ENCODE results near the gene ZNF282. TPM values are rescaled to one million over a fixed set of nuclear protein-coding genes. Genes with fewer than 3 reads are reported as not detected.

Gene ZNF282
- total and polyA plus RNA-seq, 7 experiments from 2014 or later: 0.83 to 36.7 (median 13.3) TPM

DNA sequence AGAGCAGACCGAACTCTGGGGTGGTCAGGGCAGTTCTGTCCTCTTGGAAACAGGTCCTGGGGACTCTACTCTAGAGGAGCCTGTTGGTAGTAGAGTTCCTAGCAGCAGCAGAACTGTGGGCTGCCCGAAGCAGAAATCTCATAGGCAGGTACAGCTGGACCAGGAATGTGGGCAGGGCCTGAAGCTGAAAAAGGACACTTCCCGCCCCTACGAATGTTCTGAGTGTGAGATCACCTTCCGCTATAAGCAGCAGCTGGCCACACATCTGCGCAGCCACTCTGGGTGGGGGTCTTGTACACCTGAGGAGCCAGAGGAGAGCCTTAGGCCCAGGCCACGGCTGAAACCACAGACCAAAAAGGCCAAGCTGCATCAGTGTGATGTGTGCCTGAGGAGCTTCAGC is 58.3 kb downstream of the ZNF282 start:
- H3K27me3 Mint-ChIP-seq: no peaks in the 10 kb centered on the region
- Histone ChIP-seq H3K36me3 (ENCODE audit: control insufficient read depth in 2 of 3, insufficient read depth in 3 of 3, low read length in 3 of 3) (peaks cover 0 to 56% (median 15%) of the 10 kb centered on the region in 3 experiments), H3K4me3 (ENCODE audit: low read length) (no peak overlapping the region), H3K27me3 (ENCODE audit: control insufficient read depth in 2 of 2, insufficient read depth in 2 of 2, low read length in 2 of 2) (no peaks in the 10 kb centered on the region), H3K27ac (ENCODE audit: low read depth, low read length) (no peak overlapping the region), H3K4me1 (ENCODE audit: control insufficient read depth in 2 of 2, insufficient read depth in 2 of 2, low read length in 2 of 2) (no peaks in the 10 kb centered on the region), H3K9me3 (ENCODE audit: control insufficient read depth in 2 of 3, low read length in 3 of 3) (no peaks in the 10 kb centered on the region)
- ChIA-PET POLR2A (interaction anchor here (1.0 kb wide), 1 partner anchor 8 kb away, joined by 6 read pairs; the partner anchor contains the start of gene ZNF783), CTCF (interaction anchor here (0.6 to 1.8 kb wide), 2 partner anchors 8 to 173 kb away, joined by 3 to 11 read pairs; partner anchors contain the start of gene ZNF783)
- peaks cover 3 to 33% (median 4%) of the 10 kb centered on the region in 5 donors for H3K36me3 Mint-ChIP-seq
- H3K4me1 Mint-ChIP-seq: peaks cover 4 to 12% (median 10%) of the 10 kb centered on the region in 7 donors
- H3K27ac Mint-ChIP-seq: peak overlapping the region in 1 of 9 donors; percentile 25
- ATAC-seq (no peak), DNase-seq (no peak)
- H3K4me3 Mint-ChIP-seq: no peak overlapping the region
- intact Hi-C loops (cut with micrococcal nuclease): no loop called here
- H3K9me3 Mint-ChIP-seq: no peaks in the 10 kb centered on the region

- CTCF ChIA-PET: no interaction called here
- H3K4me3 Mint-ChIP-seq: no peak overlapping the region
- no peaks in the 10 kb centered on the region for H3K9me3 Mint-ChIP-seq
- H3K36me3 ChIP-seq (ENCODE audit: control insufficient read depth in 2 of 3, insufficient read depth in 3 of 3, low read length in 3 of 3): peaks cover 0 to 56% (median 15%) of the 10 kb centered on the region in 3 experiments
- H3K36me3 Mint-ChIP-seq: peaks cover 3 to 33% (median 4%) of the 10 kb centered on the region in 5 donors
- no peaks in the 10 kb centered on the region for H3K4me1 ChIP-seq (ENCODE audit: control insufficient read depth in 2 of 2, insufficient read depth in 2 of 2, low read length in 2 of 2)
- POLR2A ChIA-PET: no interaction called here
- no peaks in the 10 kb centered on the region for H3K9me3 ChIP-seq (ENCODE audit: control insufficient read depth in 2 of 3, low read length in 3 of 3)
- no peak overlapping the region for H3K27ac Mint-ChIP-seq
- intact Hi-C loops (cut with micrococcal nuclease): no loop called here
- DNase-seq (no peak), ATAC-seq (no peak)
- no peak overlapping the region for H3K4me3 ChIP-seq (ENCODE audit: low read length)
- no peaks in the 10 kb centered on the region for H3K27me3 ChIP-seq (ENCODE audit: control insufficient read depth in 2 of 2, insufficient read depth in 2 of 2, low read length in 2 of 2)
- no peak overlapping the region for H3K27ac ChIP-seq (ENCODE audit: low read depth, low read length)
- H3K27me3 Mint-ChIP-seq: no peaks in the 10 kb centered on the region
- H3K4me1 Mint-ChIP-seq: peaks cover under 1 to 7% (median 6%) of the 10 kb centered on the region in 7 donors
Measured at GRCh38 chr7:149254181-149254858, 59.0 kb downstream of the ZNF282 start.

- no peak overlapping the region for H3K27ac Mint-ChIP-seq
- H3K27ac ChIP-seq (ENCODE audit: low read depth, low read length): no peak overlapping the region
- intact Hi-C loops (cut with micrococcal nuclease): no loop called here
- no peak for ATAC-seq
- H3K9me3 ChIP-seq (ENCODE audit: control insufficient read depth in 2 of 3, low read length in 3 of 3): no peaks in the 10 kb centered on the region
- peaks cover 2 to 30% (median 4%) of the 10 kb centered on the region in 5 donors for H3K36me3 Mint-ChIP-seq
- no peaks in the 10 kb centered on the region for H3K27me3 ChIP-seq (ENCODE audit: control insufficient read depth in 2 of 2, insufficient read depth in 2 of 2, low read length in 2 of 2)
- H3K27me3 Mint-ChIP-seq: no peaks in the 10 kb centered on the region
- no peak overlapping the region for H3K4me3 Mint-ChIP-seq
- ChIA-PET POLR2A (no interaction called here), CTCF (no interaction called here)
- peaks cover 0 to 7% (median 6%) of the 10 kb centered on the region in 7 donors for H3K4me1 Mint-ChIP-seq
- no peak overlapping the region for H3K4me3 ChIP-seq (ENCODE audit: low read length)
- peaks cover 0 to 54% (median 15%) of the 10 kb centered on the region in 3 experiments for H3K36me3 ChIP-seq (ENCODE audit: control insufficient read depth in 2 of 3, insufficient read depth in 3 of 3, low read length in 3 of 3)
- no peaks in the 10 kb centered on the region for H3K9me3 Mint-ChIP-seq
- no peaks in the 10 kb centered on the region for H3K4me1 ChIP-seq (ENCODE audit: control insufficient read depth in 2 of 2, insufficient read depth in 2 of 2, low read length in 2 of 2)
- no peak for DNase-seq
Measured at GRCh38 chr7:149255174-149255573, 59.8 kb downstream of the ZNF282 start.

- ChIA-PET POLR2A (no interaction called here), CTCF (no interaction called here)
- ATAC-seq (no peak), DNase-seq (no peak)
- Mint-ChIP-seq H3K27ac (peak overlapping the region in 4 of 9 donors; percentile 13 to 72 (median 42)), H3K27me3 (no peaks in the 10 kb centered on the region), H3K9me3 (no peaks in the 10 kb centered on the region), H3K4me3 (no peak overlapping the region), H3K36me3 (peaks cover 0 to 28% (median 4%) of the 10 kb centered on the region in 5 donors), H3K4me1 (peaks cover 2 to 13% (median 7%) of the 10 kb centered on the region in 7 donors)
- H3K4me1 ChIP-seq (ENCODE audit: control insufficient read depth in 2 of 2, insufficient read depth in 2 of 2, low read length in 2 of 2): peaks cover 3 to 5% of the 10 kb centered on the region in 2 donors
- H3K27ac ChIP-seq (ENCODE audit: low read depth, low read length): no peak overlapping the region
- intact Hi-C loops (cut with micrococcal nuclease): no loop called here
- no peaks in the 10 kb centered on the region for H3K27me3 ChIP-seq (ENCODE audit: control insufficient read depth in 2 of 2, insufficient read depth in 2 of 2, low read length in 2 of 2)
- no peaks in the 10 kb centered on the region for H3K9me3 ChIP-seq (ENCODE audit: control insufficient read depth in 2 of 3, low read length in 3 of 3)
- no peak overlapping the region for H3K4me3 ChIP-seq (ENCODE audit: low read length)
- peaks cover 0 to 41% (median 14%) of the 10 kb centered on the region in 3 experiments for H3K36me3 ChIP-seq (ENCODE audit: control insufficient read depth in 2 of 3, insufficient read depth in 3 of 3, low read length in 3 of 3)
Measured at GRCh38 chr7:149256568-149256967, 61.2 kb downstream of the ZNF282 start.

DNA sequence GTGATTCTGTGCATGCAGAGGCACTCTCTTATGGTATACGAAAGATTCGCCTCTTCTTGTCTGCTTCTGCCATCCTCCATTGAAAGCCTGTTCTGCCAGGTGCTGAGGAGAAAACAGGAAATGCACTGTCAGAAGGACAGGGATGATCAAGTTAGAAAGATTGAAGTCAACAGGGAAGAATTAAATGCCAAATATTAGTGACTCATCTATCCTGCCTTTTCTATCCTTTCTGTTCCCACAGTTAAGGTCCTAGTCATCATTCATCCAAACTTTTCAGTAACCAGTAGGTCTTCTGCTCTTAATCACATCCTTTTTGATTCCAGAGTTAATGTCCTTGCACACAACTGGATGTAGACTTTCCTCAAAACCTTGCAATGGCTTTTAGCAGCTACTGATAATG is 61.8 kb downstream of the ZNF282 start:
- H3K36me3 ChIP-seq (ENCODE audit: control insufficient read depth in 2 of 3, insufficient read depth in 3 of 3, low read length in 3 of 3): peaks cover 0 to 37% (median 9%) of the 10 kb centered on the region in 3 experiments
- no peaks in the 10 kb centered on the region for H3K27me3 Mint-ChIP-seq
- peak overlapping the region in 4 of 9 donors; percentile 13 to 70 (median 39) for H3K27ac Mint-ChIP-seq
- H3K27ac ChIP-seq (ENCODE audit: low read depth, low read length): peak overlapping the region; percentile 24
- no peaks in the 10 kb centered on the region for H3K27me3 ChIP-seq (ENCODE audit: control insufficient read depth in 2 of 2, insufficient read depth in 2 of 2, low read length in 2 of 2)
- H3K4me1 Mint-ChIP-seq: peaks cover 2 to 15% (median 8%) of the 10 kb centered on the region in 7 donors
- no peaks in the 10 kb centered on the region for H3K9me3 ChIP-seq (ENCODE audit: control insufficient read depth in 2 of 3, low read length in 3 of 3)
- DNase-seq (no peak), ATAC-seq (no peak)
- H3K36me3 Mint-ChIP-seq: peaks cover 0 to 25% (median 4%) of the 10 kb centered on the region in 5 donors
- intact Hi-C loops (cut with micrococcal nuclease): no loop called here
- ChIA-PET POLR2A (interaction anchor here (1.1 to 1.2 kb wide), 2 partner anchors 16 to 28 kb away, joined by 3 to 4 read pairs; no protein-coding TSS in a partner anchor), CTCF (no interaction called here)
- no peak overlapping the region for H3K4me3 ChIP-seq (ENCODE audit: low read length)
- no peak overlapping the region for H3K4me3 Mint-ChIP-seq
- H3K4me1 ChIP-seq (ENCODE audit: control insufficient read depth in 2 of 2, insufficient read depth in 2 of 2, low read length in 2 of 2): peaks cover 3 to 5% of the 10 kb centered on the region in 2 donors
- H3K9me3 Mint-ChIP-seq: no peaks in the 10 kb centered on the region

- Mint-ChIP-seq H3K4me3 (peak overlapping the region; percentile 83 to 91 (median 88)), H3K9me3 (no peaks in the 10 kb centered on the region), H3K36me3 (peaks cover 0 to 9% (median 3%) of the 10 kb centered on the region in 5 donors), H3K27me3 (no peaks in the 10 kb centered on the region), H3K27ac (peak overlapping the region; percentile 84 to 93 (median 90)), H3K4me1 (peaks cover 22 to 46% (median 32%) of the 10 kb centered on the region in 7 donors)
- ATAC-seq: no peak
- no peaks in the 10 kb centered on the region for H3K27me3 ChIP-seq (ENCODE audit: control insufficient read depth in 2 of 2, insufficient read depth in 2 of 2, low read length in 2 of 2)
- no peaks in the 10 kb centered on the region for H3K9me3 ChIP-seq (ENCODE audit: control insufficient read depth in 2 of 3, low read length in 3 of 3)
- intact Hi-C loops (cut with micrococcal nuclease): loop anchor here (2.0 to 10.0 kb wide), 5 partner anchors 61 to 1963 kb away; partner anchors contain the start of genes ABCF2 (in 1 of the 2), PDIA4 (in 1 of the 2) and ZNF467 (in 1 of the 2)
- ChIA-PET CTCF (interaction anchor here (0.6 to 3.3 kb wide), 12 partner anchors 9 to 1628 kb away, joined by 3 to 26 read pairs (median 4); partner anchors contain the start of genes ZNF398 and ZNF777), POLR2A (interaction anchor here (0.9 to 4.4 kb wide), 11 partner anchors 8 to 199 kb away, joined by 3 to 61 read pairs (median 6); partner anchors contain the start of genes ZNF282, ZNF425 and ZNF777)
- peak in 4 of 9 donors; percentile 9 to 46 (median 16) for DNase-seq
- peak overlapping the region; percentile 71 for H3K27ac ChIP-seq (ENCODE audit: low read depth, low read length)
- peaks cover 0 to 15% (median 6%) of the 10 kb centered on the region in 3 experiments for H3K36me3 ChIP-seq (ENCODE audit: control insufficient read depth in 2 of 3, insufficient read depth in 3 of 3, low read length in 3 of 3)
- H3K4me3 ChIP-seq (ENCODE audit: low read length): peak overlapping the region; percentile 74
- peaks cover 19 to 20% of the 10 kb centered on the region in 2 donors for H3K4me1 ChIP-seq (ENCODE audit: control insufficient read depth in 2 of 2, insufficient read depth in 2 of 2, low read length in 2 of 2)
Measured at GRCh38 chr7:149261316-149261828, 66.0 kb downstream of the ZNF282 start.
